ENCODE data around the gene PPM1D.
"Not testable (repeated sequence)": the region's sequence is repeated elsewhere in the genome, so short reads cannot be mapped to it uniquely, and the experiment has no call there.

Gene PPM1D

GRCh38 chr17:60599620-60600489, at the start of gene PPM1D:
Gene PPM1D, plus strand, starts transcription at chr17:60600193. Its CDS starts 222 bp downstream, at chr17:60600415.
- H3K27ac ChIP-seq (ENCODE audit: low read depth, low read length): peak within 1 kb of the TSS; percentile 99
- peaks cover 6% of the 10 kb centered on the region for H3K4me1 ChIP-seq (ENCODE audit: control insufficient read depth, insufficient read depth, low read length)
- H3K9ac ChIP-seq (ENCODE audit: low read length): peak within 1 kb of the TSS; percentile 90
- no peaks in the 10 kb centered on the region for H3K27me3 ChIP-seq (ENCODE audit: control insufficient read depth, insufficient read depth, low read length)
- no peaks in the 10 kb centered on the region for H3K36me3 ChIP-seq (ENCODE audit: control insufficient read depth, insufficient read depth, low read length)
- H3K4me3 ChIP-seq (ENCODE audit: low read length): peak within 1 kb of the TSS; percentile 99

- H3K36me3 ChIP-seq (ENCODE audit: control insufficient read depth, insufficient read depth, low read length); H3K9ac ChIP-seq (ENCODE audit: low read length); H3K4me1 ChIP-seq (ENCODE audit: control insufficient read depth, insufficient read depth, low read length); H3K4me3 ChIP-seq (ENCODE audit: low read length); H3K27me3 ChIP-seq (ENCODE audit: control insufficient read depth, insufficient read depth, low read length); H3K27ac ChIP-seq (ENCODE audit: low read depth, low read length): not testable (repeated sequence)
Measured at GRCh38 chr17:60552255-60552654, 47.7 kb upstream of the PPM1D start.

- Histone ChIP-seq H3K27ac (ENCODE audit: low read depth, low read length) (no peak overlapping the region), H3K9ac (ENCODE audit: low read length) (no peak overlapping the region), H3K4me1 (ENCODE audit: control insufficient read depth, insufficient read depth, low read length) (no peaks in the 10 kb centered on the region)
Measured at GRCh38 chr17:60554377-60554788, 45.6 kb upstream of the PPM1D start.

GRCh38 chr17:60555786-60556185, 44.2 kb upstream of the PPM1D start:
- no peak overlapping the region for H3K27ac ChIP-seq (ENCODE audit: low read depth, low read length)
- no peak overlapping the region for H3K4me3 ChIP-seq (ENCODE audit: low read length)
- H3K27me3 ChIP-seq (ENCODE audit: control insufficient read depth, insufficient read depth, low read length): no peaks in the 10 kb centered on the region
- H3K9ac ChIP-seq (ENCODE audit: low read length): no peak overlapping the region
- no peaks in the 10 kb centered on the region for H3K36me3 ChIP-seq (ENCODE audit: control insufficient read depth, insufficient read depth, low read length)
- no peaks in the 10 kb centered on the region for H3K4me1 ChIP-seq (ENCODE audit: control insufficient read depth, insufficient read depth, low read length)

More at GRCh38 chr17:60554377-60554788, 45.6 kb upstream of the PPM1D start:
- Histone ChIP-seq H3K36me3 (ENCODE audit: control insufficient read depth, insufficient read depth, low read length) (no peaks in the 10 kb centered on the region), H3K27me3 (ENCODE audit: control insufficient read depth, insufficient read depth, low read length) (no peaks in the 10 kb centered on the region), H3K4me3 (ENCODE audit: low read length) (no peak overlapping the region)

- no peaks in the 10 kb centered on the region for H3K36me3 ChIP-seq (ENCODE audit: control insufficient read depth, insufficient read depth, low read length)
- no peaks in the 10 kb centered on the region for H3K27me3 ChIP-seq (ENCODE audit: control insufficient read depth, insufficient read depth, low read length)
- no peak overlapping the region for H3K4me3 ChIP-seq (ENCODE audit: low read length)
- no peak overlapping the region for H3K27ac ChIP-seq (ENCODE audit: low read depth, low read length)
- no peaks in the 10 kb centered on the region for H3K4me1 ChIP-seq (ENCODE audit: control insufficient read depth, insufficient read depth, low read length)
- H3K9ac ChIP-seq (ENCODE audit: low read length): no peak overlapping the region
Measured at GRCh38 chr17:60557805-60558204, 42.2 kb upstream of the PPM1D start.

DNA sequence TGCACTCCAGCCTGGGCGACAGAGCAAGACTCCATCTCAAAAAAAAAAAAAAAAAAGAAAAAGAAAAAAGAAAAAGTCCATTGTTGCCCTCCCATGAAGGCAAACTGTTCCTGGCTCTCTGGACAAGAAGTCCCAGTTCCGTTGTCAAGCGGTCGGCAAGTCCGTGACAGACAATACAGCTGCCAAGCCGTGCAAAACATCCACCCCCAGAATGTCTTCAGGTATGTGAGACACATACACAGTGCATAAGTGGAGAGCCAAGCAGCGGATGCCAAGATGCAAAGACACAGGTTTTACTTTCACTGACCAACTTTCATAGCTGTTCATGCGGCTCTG, 40.4 kb upstream of the PPM1D start:
- no peak overlapping the region for H3K27ac ChIP-seq (ENCODE audit: low read depth, low read length)
- no peaks in the 10 kb centered on the region for H3K4me1 ChIP-seq (ENCODE audit: control insufficient read depth, insufficient read depth, low read length)
- H3K4me3 ChIP-seq (ENCODE audit: low read length): no peak overlapping the region
- no peaks in the 10 kb centered on the region for H3K27me3 ChIP-seq (ENCODE audit: control insufficient read depth, insufficient read depth, low read length)
- H3K36me3 ChIP-seq (ENCODE audit: control insufficient read depth, insufficient read depth, low read length): no peaks in the 10 kb centered on the region
- H3K9ac ChIP-seq (ENCODE audit: low read length): no peak overlapping the region

DNA sequence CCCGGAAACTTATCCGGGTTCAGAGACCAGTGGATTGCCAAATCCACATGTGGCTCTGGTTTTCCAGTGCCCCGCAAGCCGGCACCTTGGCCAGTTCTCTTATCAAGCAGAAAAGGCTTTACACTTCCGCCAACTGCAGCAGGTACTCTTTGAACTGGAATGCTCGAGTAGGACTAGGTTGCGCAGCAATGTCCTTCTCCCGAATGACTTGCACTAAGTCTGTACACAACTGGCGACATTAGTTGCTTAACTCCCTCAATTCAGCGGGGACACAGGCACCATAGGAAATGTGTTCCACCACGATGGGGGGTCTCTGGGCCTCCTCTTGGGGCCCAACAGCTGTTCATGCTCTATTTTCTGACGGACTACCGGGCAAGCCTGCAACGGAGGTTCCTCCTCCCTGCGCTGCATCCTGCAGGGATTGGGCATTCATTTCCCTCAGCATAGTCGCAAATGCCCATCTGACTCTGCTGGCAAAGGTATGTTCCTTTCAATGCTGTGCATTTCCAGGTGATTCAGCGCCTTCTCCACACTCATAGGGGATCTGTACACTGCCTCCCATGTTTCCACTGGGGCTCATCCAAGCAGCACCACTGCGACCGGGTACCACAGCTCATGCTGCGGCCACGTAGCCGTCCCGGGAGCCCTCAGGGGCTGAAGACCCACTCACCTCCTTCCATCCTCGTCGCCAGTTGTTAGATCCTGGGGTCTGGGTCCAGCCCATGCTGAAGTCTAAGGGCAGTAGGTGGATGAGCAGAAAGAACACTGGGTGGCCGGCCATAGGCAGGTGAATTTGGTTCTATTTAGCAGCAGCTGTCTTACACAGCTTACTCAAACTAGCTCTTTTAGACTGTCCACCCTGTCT, 39.8 kb upstream of the PPM1D start:
- Histone ChIP-seq H3K27me3 (ENCODE audit: control insufficient read depth, insufficient read depth, low read length) (no peaks in the 10 kb centered on the region), H3K36me3 (ENCODE audit: control insufficient read depth, insufficient read depth, low read length) (no peaks in the 10 kb centered on the region), H3K4me1 (ENCODE audit: control insufficient read depth, insufficient read depth, low read length) (no peaks in the 10 kb centered on the region), H3K27ac (ENCODE audit: low read depth, low read length) (no peak overlapping the region), H3K9ac (ENCODE audit: low read length) (no peak overlapping the region), H3K4me3 (ENCODE audit: low read length) (no peak overlapping the region)

DNA sequence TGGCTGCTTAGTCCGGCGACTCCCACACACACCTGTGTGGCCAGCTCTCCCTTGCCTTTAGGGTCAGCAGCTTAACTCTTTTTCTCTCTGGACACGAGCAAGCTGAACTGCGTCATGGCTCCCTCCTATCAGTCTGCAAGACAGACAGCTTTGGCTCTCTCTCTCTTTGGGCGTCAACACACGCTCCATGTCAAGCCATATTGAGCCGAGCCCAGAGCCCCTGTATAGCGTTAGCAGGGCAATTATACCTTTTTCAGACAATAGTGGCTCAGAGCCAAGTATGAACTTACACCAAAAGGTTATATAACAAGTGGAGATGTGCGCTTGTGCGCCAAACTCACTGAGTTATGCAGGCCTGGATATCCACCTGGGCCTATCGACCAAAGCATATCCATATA, 39.1 kb upstream of the PPM1D start:
- Histone ChIP-seq H3K4me3 (ENCODE audit: low read length) (no peak overlapping the region), H3K27me3 (ENCODE audit: control insufficient read depth, insufficient read depth, low read length) (no peaks in the 10 kb centered on the region), H3K4me1 (ENCODE audit: control insufficient read depth, insufficient read depth, low read length) (no peaks in the 10 kb centered on the region), H3K36me3 (ENCODE audit: control insufficient read depth, insufficient read depth, low read length) (no peaks in the 10 kb centered on the region), H3K9ac (ENCODE audit: low read length) (no peak overlapping the region), H3K27ac (ENCODE audit: low read depth, low read length) (no peak overlapping the region)

GRCh38 chr17:60562421-60562820, 37.6 kb upstream of the PPM1D start:
- Histone ChIP-seq H3K4me1 (ENCODE audit: control insufficient read depth, insufficient read depth, low read length) (no peaks in the 10 kb centered on the region), H3K9ac (ENCODE audit: low read length) (no peak overlapping the region), H3K36me3 (ENCODE audit: control insufficient read depth, insufficient read depth, low read length) (no peaks in the 10 kb centered on the region), H3K4me3 (ENCODE audit: low read length) (no peak overlapping the region), H3K27ac (ENCODE audit: low read depth, low read length) (no peak overlapping the region), H3K27me3 (ENCODE audit: control insufficient read depth, insufficient read depth, low read length) (no peaks in the 10 kb centered on the region)

DNA sequence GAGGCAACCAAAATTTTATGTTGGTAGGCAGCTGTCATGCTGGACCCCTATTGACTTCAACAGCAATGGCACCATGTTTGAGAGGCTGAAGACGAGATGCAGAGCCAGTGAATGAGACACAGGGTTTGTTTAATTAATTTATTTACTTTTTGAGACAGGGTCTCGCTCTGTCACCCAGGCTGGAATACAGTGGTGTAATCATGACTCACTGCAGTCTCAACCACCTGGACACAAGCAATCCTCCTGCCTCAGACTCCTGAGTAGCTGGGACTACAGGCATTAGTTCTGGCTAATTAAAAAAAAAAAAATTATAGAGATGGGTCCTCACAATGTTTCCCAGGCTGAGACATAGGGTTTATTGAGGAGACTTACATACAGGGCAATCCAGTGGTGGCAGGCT, 36.2 kb upstream of the PPM1D start:
- H3K27me3 ChIP-seq (ENCODE audit: control insufficient read depth, insufficient read depth, low read length): no peaks in the 10 kb centered on the region
- no peaks in the 10 kb centered on the region for H3K4me1 ChIP-seq (ENCODE audit: control insufficient read depth, insufficient read depth, low read length)
- H3K27ac ChIP-seq (ENCODE audit: low read depth, low read length): no peak overlapping the region
- no peak overlapping the region for H3K9ac ChIP-seq (ENCODE audit: low read length)
- H3K4me3 ChIP-seq (ENCODE audit: low read length): no peak overlapping the region
- H3K36me3 ChIP-seq (ENCODE audit: control insufficient read depth, insufficient read depth, low read length): no peaks in the 10 kb centered on the region

DNA sequence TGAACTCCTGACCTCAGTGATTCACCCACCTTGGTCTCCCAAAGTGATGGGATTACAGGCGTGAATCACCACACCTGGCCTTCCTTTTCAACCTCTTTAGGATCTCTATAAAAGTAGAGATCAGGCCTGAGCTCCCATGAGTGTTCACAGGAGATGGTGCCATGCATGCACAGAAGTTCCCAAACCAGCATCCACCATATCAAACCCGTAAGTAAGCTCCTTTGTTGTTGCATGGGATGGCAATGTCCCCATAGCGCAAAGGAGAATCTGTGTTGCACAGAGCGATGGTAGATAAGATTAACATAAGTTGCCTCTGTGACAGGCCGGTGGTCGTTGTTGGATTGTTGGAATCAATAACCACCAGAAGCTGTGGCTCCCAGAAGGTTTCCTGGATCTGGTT, 34.8 kb upstream of the PPM1D start:
- H3K36me3 ChIP-seq (ENCODE audit: control insufficient read depth, insufficient read depth, low read length): no peaks in the 10 kb centered on the region
- no peak overlapping the region for H3K4me3 ChIP-seq (ENCODE audit: low read length)
- no peaks in the 10 kb centered on the region for H3K27me3 ChIP-seq (ENCODE audit: control insufficient read depth, insufficient read depth, low read length)
- no peak overlapping the region for H3K27ac ChIP-seq (ENCODE audit: low read depth, low read length)
- peaks cover 3% of the 10 kb centered on the region for H3K4me1 ChIP-seq (ENCODE audit: control insufficient read depth, insufficient read depth, low read length)
- no peak overlapping the region for H3K9ac ChIP-seq (ENCODE audit: low read length)

DNA sequence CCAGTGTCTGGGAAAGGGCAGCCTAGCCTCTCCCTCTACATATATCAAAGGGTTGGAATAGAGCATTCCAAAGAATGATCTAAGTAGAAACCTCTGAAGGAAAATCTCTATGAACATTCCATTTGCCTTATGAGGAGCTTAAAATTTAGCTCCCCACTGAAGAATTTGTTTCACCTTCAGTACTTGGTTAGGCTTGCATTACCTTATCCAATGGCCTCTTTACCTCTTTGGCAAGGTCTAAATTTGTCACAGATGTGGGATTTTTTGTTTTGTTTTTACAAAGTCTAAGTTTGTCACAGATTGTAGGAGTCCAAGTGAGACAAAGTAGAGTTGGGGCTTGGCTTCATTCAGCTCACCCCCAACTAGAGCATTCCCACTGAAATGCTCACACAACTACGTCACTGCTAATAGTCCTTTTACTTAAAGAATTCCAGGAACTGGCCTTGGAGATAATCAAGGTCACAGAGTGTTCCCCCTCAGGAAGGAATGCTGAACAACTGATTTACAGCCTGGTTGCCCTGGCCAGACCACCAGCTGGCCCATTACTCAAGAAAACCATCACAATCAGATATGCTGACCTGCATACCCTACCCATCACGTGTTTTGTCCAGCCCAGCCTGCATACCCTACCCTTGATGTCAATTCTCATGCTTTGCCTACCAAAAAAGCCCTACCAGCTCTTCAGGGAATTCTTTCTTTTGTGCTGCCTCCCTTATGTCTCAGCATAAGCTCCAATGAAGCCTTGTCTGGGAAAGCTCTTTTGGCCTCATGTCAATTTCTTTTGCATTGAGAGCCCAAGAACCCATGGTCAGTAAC, 26.5 kb upstream of the PPM1D start:
- peaks cover 3% of the 10 kb centered on the region for H3K4me1 ChIP-seq (ENCODE audit: control insufficient read depth, insufficient read depth, low read length)
- H3K9ac ChIP-seq (ENCODE audit: low read length): no peak overlapping the region

More for the DNA sequence above, 26.5 kb upstream of the PPM1D start:
- no peaks in the 10 kb centered on the region for H3K36me3 ChIP-seq (ENCODE audit: control insufficient read depth, insufficient read depth, low read length)
- no peak overlapping the region for H3K27ac ChIP-seq (ENCODE audit: low read depth, low read length)
- H3K4me3 ChIP-seq (ENCODE audit: low read length): no peak overlapping the region
- H3K27me3 ChIP-seq (ENCODE audit: control insufficient read depth, insufficient read depth, low read length): no peaks in the 10 kb centered on the region

All from rectal smooth muscle tissue (tissue), 1 donor.